ENCODE data around the gene MAMLD1. TPM values are rescaled to one million over a fixed set of nuclear protein-coding genes. Genes with fewer than 3 reads are reported as not detected.

Gene MAMLD1
- total RNA-seq, 1 donor from 2014 or later = 3.0 TPM

DNA sequence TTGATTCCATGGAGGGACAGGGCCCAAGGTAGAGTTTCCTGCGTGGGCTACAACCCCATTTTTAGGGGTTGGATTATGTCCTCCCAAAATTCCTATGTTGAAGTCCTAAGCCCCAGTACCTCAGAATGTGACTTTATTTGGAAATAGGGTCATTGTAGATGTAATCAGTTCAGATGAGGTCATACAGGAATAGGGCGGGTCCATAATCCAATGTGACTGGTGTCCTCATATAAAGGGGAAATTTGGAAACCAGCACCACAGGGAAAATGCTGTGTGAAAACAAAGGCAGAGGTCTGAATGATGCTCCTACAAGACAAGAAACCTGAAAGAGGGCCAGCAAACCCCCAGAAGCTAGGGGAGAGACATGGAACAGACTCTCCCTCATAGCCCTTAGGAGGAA lies 31.1 kb upstream of the MAMLD1 start:
- ATAC-seq (no peak), DNase-seq (no peak)
- Histone ChIP-seq H3K36me3 (no peaks in the 10 kb centered on the region), H3K4me3 (no peak overlapping the region), H3K9me3 (no peaks in the 10 kb centered on the region), H3K4me1 (no peaks in the 10 kb centered on the region), H3K27ac (no peak overlapping the region), H3K27me3 (ENCODE audit: low read depth) (no peaks in the 10 kb centered on the region)
- TF ChIP-seq, protein P1, sequence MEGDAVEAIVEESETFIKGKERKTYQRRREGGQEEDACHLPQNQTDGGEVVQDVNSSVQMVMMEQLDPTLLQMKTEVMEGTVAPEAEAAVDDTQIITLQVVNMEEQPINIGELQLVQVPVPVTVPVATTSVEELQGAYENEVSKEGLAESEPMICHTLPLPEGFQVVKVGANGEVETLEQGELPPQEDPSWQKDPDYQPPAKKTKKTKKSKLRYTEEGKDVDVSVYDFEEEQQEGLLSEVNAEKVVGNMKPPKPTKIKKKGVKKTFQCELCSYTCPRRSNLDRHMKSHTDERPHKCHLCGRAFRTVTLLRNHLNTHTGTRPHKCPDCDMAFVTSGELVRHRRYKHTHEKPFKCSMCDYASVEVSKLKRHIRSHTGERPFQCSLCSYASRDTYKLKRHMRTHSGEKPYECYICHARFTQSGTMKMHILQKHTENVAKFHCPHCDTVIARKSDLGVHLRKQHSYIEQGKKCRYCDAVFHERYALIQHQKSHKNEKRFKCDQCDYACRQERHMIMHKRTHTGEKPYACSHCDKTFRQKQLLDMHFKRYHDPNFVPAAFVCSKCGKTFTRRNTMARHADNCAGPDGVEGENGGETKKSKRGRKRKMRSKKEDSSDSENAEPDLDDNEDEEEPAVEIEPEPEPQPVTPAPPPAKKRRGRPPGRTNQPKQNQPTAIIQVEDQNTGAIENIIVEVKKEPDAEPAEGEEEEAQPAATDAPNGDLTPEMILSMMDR (IDR thresholded peaks at IDR 0.05) = no peak
- intact Hi-C loops (cut with DNase I) = no loop called here

DNA sequence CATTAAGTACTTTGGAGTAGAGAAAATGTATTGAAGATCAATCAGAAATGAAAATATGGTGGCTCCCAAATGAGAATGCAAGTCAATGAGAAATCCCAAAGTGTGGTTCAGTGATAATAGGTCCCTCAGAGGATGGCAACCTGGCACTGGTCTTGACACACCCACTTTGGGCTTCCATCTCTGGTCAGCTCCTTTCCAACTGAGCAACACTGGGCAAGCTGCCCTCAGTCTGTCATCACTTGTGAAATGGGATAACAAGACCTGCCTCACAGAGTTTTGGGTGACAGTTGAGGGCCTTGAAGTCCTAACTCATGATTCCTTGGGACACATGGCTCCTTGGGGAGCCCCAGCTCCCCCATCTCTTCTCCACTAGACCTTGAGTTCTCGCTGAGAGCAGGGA lies 29.0 kb upstream of the MAMLD1 start:
- Histone ChIP-seq H3K27me3 (ENCODE audit: low read depth) (no peaks in the 10 kb centered on the region), H3K4me3 (no peak overlapping the region), H3K9me3 (no peaks in the 10 kb centered on the region), H3K36me3 (no peaks in the 10 kb centered on the region), H3K4me1 (no peaks in the 10 kb centered on the region), H3K27ac (no peak overlapping the region)
- intact Hi-C loops (cut with DNase I) = no loop called here
- DNase-seq (no peak), ATAC-seq (no peak)
- TF ChIP-seq, protein P1 (IDR thresholded peaks at IDR 0.05) = no peak

DNA sequence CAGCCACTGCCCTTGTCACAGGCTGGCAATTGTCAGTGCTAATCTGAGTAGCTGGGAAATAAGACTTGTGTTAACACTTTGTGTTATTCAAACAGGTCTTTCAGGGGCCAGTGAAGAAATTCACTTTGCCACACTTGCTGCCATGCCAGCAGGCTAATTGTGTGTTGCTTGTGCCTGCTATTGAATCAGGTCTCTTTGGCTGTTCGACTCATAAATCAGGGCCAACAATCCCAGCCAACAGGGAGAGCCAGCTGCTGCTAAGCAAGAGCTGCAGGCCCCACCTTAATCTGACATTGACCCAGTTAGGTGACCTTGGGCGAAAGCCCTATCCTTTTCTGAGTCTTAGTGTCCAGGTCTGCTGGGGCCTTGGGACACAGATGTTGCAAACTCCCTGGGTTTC lies 28.1 kb upstream of the MAMLD1 start:
- H3K4me3 ChIP-seq = no peak overlapping the region
- H3K27me3 ChIP-seq (ENCODE audit: low read depth) = no peaks in the 10 kb centered on the region
- H3K36me3 ChIP-seq = no peaks in the 10 kb centered on the region
- H3K9me3 ChIP-seq = no peaks in the 10 kb centered on the region
- no peak for ATAC-seq
- DNase-seq = no peak
- no peak overlapping the region for H3K27ac ChIP-seq
- H3K4me1 ChIP-seq = no peaks in the 10 kb centered on the region
- intact Hi-C loops (cut with DNase I) = no loop called here
- TF ChIP-seq, protein P1 (IDR thresholded peaks at IDR 0.05) = no peak

DNA sequence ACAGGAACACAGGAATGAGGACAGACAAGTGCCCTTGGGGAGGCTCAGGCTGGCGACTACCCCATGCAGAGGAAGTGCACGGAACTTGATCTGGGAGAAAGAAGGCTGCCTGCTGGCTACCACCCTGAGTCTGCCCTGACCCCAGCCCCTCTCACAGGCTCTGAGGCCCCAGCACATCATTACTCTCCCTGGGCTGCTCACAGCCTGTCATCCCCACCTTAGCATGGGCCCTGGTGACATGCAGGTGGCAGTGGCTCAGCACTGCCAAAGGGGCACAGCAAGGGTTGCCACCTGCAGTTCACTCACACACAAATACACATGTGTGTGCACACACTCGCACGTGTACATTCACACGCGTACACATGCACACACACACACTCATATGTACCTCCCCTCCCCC lies 26.1 kb upstream of the MAMLD1 start:
- ATAC-seq = no peak
- intact Hi-C loops (cut with DNase I) = no loop called here
- H3K36me3 ChIP-seq = no peaks in the 10 kb centered on the region
- DNase-seq = no peak
- no peaks in the 10 kb centered on the region for H3K27me3 ChIP-seq (ENCODE audit: low read depth)
- no peak overlapping the region for H3K27ac ChIP-seq
- H3K4me3 ChIP-seq = no peak overlapping the region
- TF ChIP-seq, protein P1 (IDR thresholded peaks at IDR 0.05) = no peak
- H3K4me1 ChIP-seq = no peaks in the 10 kb centered on the region
- H3K9me3 ChIP-seq = no peaks in the 10 kb centered on the region

DNA sequence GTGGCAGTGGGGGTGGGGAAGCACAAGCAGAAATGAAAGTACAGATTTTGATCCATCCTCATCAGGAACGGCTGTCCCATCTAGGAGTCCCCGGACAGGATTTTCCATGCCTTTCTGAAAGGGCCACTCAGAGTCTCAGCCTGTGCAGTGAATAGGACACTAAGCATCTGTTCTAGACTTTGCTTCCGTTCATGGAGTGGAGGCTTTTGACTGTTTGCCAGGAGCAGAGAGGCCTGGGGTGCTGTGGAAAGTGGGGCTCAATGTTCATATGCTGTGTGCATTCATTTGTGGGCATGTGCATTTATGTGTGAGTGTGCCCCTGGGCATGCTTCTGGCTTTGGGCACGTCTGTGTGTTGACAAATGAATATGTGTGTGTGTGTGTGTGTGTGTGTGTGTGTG lies 25.6 kb upstream of the MAMLD1 start:
- ATAC-seq (no peak), DNase-seq (no peak)
- TF ChIP-seq, protein P1 (IDR thresholded peaks at IDR 0.05) = no peak
- intact Hi-C loops (cut with DNase I) = no loop called here
- no peak overlapping the region for H3K4me3 ChIP-seq
- H3K27me3 ChIP-seq (ENCODE audit: low read depth) = no peaks in the 10 kb centered on the region
- no peaks in the 10 kb centered on the region for H3K9me3 ChIP-seq
- no peak overlapping the region for H3K27ac ChIP-seq
- no peaks in the 10 kb centered on the region for H3K36me3 ChIP-seq
- H3K4me1 ChIP-seq = no peaks in the 10 kb centered on the region

DNA sequence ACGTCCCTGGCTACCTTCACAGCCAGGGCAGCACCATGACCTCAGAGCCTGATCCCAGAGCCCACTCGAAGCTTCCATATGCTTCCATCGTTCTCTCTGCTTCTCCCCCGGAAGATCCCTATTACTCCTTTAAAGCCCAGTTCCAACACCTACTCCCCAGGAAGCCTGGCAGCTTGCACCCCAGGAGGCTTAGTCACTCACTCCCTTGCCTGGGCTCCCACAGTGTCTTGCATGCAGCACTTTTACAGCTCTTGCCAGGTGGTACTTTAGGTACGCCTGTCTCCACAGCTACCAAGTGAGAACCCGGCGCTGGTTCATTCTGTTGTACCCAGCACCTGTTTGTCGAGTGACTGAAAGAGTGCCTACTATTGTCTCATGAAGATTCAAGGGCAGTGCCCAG lies 24.5 kb upstream of the MAMLD1 start:
- ATAC-seq = no peak
- Histone ChIP-seq H3K27ac (no peak overlapping the region), H3K9me3 (no peaks in the 10 kb centered on the region), H3K36me3 (no peaks in the 10 kb centered on the region), H3K27me3 (ENCODE audit: low read depth) (no peaks in the 10 kb centered on the region), H3K4me3 (no peak overlapping the region), H3K4me1 (no peaks in the 10 kb centered on the region)
- DNase-seq = no peak
- intact Hi-C loops (cut with DNase I) = no loop called here
- TF ChIP-seq, protein P1 (IDR thresholded peaks at IDR 0.05) = no peak

Data from lower lobe of right lung (tissue), 2 donors.